Measurements from ENCODE around the gene RNF133. TPM values are rescaled to one million over a fixed set of nuclear protein-coding genes. Genes with fewer than 3 reads are reported as not detected.

The RNF133 gene
- total RNA-seq, 4 donors from 2014 or later: 1.0 to 3.1 (median 1.7) TPM

- Histone ChIP-seq H3K4me3 (replicated peaks in 1 of 3) (no peak overlapping the region), H3K27ac (no peak overlapping the region), H3K4me1 (no peaks in the 10 kb centered on the region), H3K36me3 (no peaks in the 10 kb centered on the region), H3K27me3 (no peaks in the 10 kb centered on the region), H3K9me3 (no peaks in the 10 kb centered on the region)
- no peak for DNase-seq
- intact Hi-C loops (cut with DNase I): no loop called here
- WGBS, 2 donors: 79 to 81% methylated on average over 4 of the region's 4 CpGs
- TF ChIP-seq CTCF (IDR thresholded peaks at IDR 0.05) (no peak), POLR2A (IDR thresholded peaks at IDR 0.05) (no peak)
Observed at GRCh38 chr7:122719010-122719578, 20.2 kb upstream of the RNF133 start.

GRCh38 chr7:122717356-122718089, 18.6 kb upstream of the RNF133 start:
- TF ChIP-seq POLR2A (IDR thresholded peaks at IDR 0.05) (no peak), CTCF (IDR thresholded peaks at IDR 0.05) (no peak)
- Histone ChIP-seq H3K9me3 (no peaks in the 10 kb centered on the region), H3K4me3 (replicated peaks in 1 of 3) (no peak overlapping the region), H3K27ac (no peak overlapping the region), H3K36me3 (no peaks in the 10 kb centered on the region), H3K27me3 (no peaks in the 10 kb centered on the region), H3K4me1 (no peaks in the 10 kb centered on the region)
- intact Hi-C loops (cut with DNase I): no loop called here
- no peak for DNase-seq
- WGBS, 2 donors: 92 to 93% methylated on average over 6 of the region's 6 CpGs

GRCh38 chr7:122715183-122715582, 16.3 kb upstream of the RNF133 start:
- H3K4me3 ChIP-seq (replicated peaks in 1 of 3): no peak overlapping the region
- no peak for DNase-seq
- H3K27ac ChIP-seq: no peak overlapping the region
- H3K4me1 ChIP-seq: no peaks in the 10 kb centered on the region
- intact Hi-C loops (cut with DNase I): no loop called here
- no peaks in the 10 kb centered on the region for H3K36me3 ChIP-seq
- WGBS, 2 donors: 96 to 97% methylated on average over 3 of the region's 3 CpGs
- H3K9me3 ChIP-seq: no peaks in the 10 kb centered on the region
- no peaks in the 10 kb centered on the region for H3K27me3 ChIP-seq
- no peak for TF ChIP-seq POLR2A (IDR thresholded peaks at IDR 0.05)
- TF ChIP-seq CTCF (IDR thresholded peaks at IDR 0.05): no peak

- Histone ChIP-seq H3K27me3 (no peaks in the 10 kb centered on the region), H3K4me1 (no peaks in the 10 kb centered on the region), H3K4me3 (replicated peaks in 1 of 3) (no peak overlapping the region), H3K9me3 (no peaks in the 10 kb centered on the region), H3K36me3 (no peaks in the 10 kb centered on the region), H3K27ac (no peak overlapping the region)
- no peak for DNase-seq
- intact Hi-C loops (cut with DNase I): no loop called here
- TF ChIP-seq CTCF (IDR thresholded peaks at IDR 0.05) (no peak), POLR2A (IDR thresholded peaks at IDR 0.05) (no peak)
- WGBS, 2 donors: 73 to 87% methylated on average over 1 of the region's 1 CpG
Observed at GRCh38 chr7:122710916-122711315, 12.0 kb upstream of the RNF133 start.

- H3K36me3 ChIP-seq: no peaks in the 10 kb centered on the region
- TF ChIP-seq POLR2A (IDR thresholded peaks at IDR 0.05): no peak
- TF ChIP-seq CTCF (IDR thresholded peaks at IDR 0.05): no peak
- no peak overlapping the region for H3K27ac ChIP-seq
- H3K4me3 ChIP-seq (replicated peaks in 1 of 3): no peak overlapping the region
- no peaks in the 10 kb centered on the region for H3K27me3 ChIP-seq
- no peaks in the 10 kb centered on the region for H3K9me3 ChIP-seq
- intact Hi-C loops (cut with DNase I): no loop called here
- no peak for DNase-seq
- H3K4me1 ChIP-seq: no peaks in the 10 kb centered on the region
- 86 to 88% methylated on average over 7 of the region's 7 CpGs for WGBS, 2 donors
Observed at GRCh38 chr7:122709930-122710646, 11.2 kb upstream of the RNF133 start.
